Measurements from ENCODE around the gene CMTM1.

The CMTM1 gene

DNA sequence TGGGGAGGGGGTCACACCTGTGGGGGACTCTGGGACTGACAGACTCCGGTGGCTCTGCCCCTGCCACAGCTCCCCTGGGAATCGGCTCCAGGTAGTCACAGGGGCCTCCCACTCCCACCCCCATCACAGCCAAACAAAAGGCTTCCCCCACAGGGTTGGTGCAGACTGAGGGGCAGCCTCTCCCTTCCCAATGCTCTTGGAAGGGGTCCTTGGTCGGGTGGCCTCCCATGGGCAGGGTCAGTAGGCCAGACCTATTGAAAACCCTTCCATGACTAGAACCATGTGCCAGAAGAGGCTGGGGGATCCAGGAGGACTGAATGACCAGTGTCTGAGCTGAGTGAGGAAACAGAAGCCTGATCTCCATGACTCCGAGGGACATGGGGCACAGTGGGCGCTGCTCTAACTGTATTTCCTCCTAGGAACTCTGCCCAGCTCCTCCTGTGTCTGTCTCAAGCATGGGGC, 45.0 kb upstream of the CMTM1 start:
- Histone ChIP-seq H3K36me3 (ENCODE audit: low read length) (no peaks in the 10 kb centered on the region), H3K79me2 (ENCODE audit: insufficient read depth, low read length) (no peaks in the 10 kb centered on the region), H3K27ac (ENCODE audit: low read depth, low read length) (no peak overlapping the region), H2AFZ (ENCODE audit: low read depth, low read length, severe bottlenecking) (no peak overlapping the region), H3K9me3 (ENCODE audit: insufficient read depth, low read length) (no peaks in the 10 kb centered on the region), H3K27me3 (ENCODE audit: low read length) (no peaks in the 10 kb centered on the region), H4K20me1 (ENCODE audit: low read depth, low read length) (no peaks in the 10 kb centered on the region), H3K9ac (ENCODE audit: low read length) (no peak overlapping the region), H3K4me2 (ENCODE audit: low read depth, low read length, poor library complexity, severe bottlenecking) (no peak overlapping the region), H3K9me2 (replicated peaks; ENCODE audit: insufficient read depth, low read length) (no peaks in the 10 kb centered on the region), H3K4me3 (ENCODE audit: insufficient read depth, low read length, poor library complexity, severe bottlenecking) (no peak overlapping the region), H3F3A (ENCODE audit: insufficient read depth) (peaks cover 32% of the 10 kb centered on the region)
- TF ChIP-seq, protein P1, sequence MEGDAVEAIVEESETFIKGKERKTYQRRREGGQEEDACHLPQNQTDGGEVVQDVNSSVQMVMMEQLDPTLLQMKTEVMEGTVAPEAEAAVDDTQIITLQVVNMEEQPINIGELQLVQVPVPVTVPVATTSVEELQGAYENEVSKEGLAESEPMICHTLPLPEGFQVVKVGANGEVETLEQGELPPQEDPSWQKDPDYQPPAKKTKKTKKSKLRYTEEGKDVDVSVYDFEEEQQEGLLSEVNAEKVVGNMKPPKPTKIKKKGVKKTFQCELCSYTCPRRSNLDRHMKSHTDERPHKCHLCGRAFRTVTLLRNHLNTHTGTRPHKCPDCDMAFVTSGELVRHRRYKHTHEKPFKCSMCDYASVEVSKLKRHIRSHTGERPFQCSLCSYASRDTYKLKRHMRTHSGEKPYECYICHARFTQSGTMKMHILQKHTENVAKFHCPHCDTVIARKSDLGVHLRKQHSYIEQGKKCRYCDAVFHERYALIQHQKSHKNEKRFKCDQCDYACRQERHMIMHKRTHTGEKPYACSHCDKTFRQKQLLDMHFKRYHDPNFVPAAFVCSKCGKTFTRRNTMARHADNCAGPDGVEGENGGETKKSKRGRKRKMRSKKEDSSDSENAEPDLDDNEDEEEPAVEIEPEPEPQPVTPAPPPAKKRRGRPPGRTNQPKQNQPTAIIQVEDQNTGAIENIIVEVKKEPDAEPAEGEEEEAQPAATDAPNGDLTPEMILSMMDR (IDR thresholded peaks at IDR 0.05; ENCODE audit: insufficient read depth, low read length, poor library complexity, severe bottlenecking) = no peak
- TF ChIP-seq EZH2phosphoT487 (conservative IDR thresholded peaks at IDR 0.05; ENCODE audit: low read length) = no peak

DNA sequence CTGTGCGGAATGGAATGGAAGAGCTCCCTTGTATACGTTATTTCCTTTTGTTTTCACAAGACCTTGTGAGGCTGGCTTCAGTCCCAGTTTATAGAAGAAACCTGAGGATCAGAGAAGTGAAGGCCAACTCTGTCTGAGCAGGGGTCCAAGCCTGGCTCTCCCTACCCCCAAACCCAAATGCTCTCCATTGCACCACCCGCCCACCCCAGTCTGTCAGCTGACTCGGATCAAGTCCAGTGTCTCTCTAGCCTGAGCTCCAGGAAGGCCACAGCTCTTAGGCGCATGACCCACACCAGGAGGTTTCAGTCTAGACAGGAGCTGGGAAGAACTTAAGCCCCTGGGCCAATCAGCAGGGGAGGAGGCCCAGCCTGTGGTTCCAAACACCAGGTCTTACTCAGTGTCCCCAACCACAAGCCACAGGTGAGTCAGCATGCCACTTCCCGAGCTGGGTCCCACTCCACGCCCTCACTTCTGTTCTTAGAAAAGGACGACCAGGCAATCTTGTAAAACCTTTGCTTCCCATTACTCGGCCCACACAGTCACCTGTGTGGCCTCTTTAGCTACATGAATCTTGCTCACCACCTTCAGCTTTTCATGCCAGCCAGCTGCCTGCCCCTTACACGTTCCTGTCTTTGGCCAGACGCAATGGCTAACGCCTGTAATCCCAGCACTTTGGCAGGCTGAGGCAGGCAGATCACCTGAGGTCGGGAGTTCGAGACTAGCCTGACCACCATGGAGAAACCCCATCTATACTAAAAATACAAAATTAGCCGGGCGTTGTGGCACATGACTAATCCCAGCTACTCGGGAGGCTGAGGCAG, 44.1 kb upstream of the CMTM1 start:
- Histone ChIP-seq H3F3A (ENCODE audit: insufficient read depth) (peaks cover 25% of the 10 kb centered on the region), H3K9me2 (replicated peaks; ENCODE audit: insufficient read depth, low read length) (no peaks in the 10 kb centered on the region), H3K36me3 (ENCODE audit: low read length) (no peaks in the 10 kb centered on the region), H4K20me1 (ENCODE audit: low read depth, low read length) (no peaks in the 10 kb centered on the region), H3K79me2 (ENCODE audit: insufficient read depth, low read length) (no peaks in the 10 kb centered on the region), H2AFZ (ENCODE audit: low read depth, low read length, severe bottlenecking) (no peak overlapping the region), H3K9ac (ENCODE audit: low read length) (no peak overlapping the region), H3K27me3 (ENCODE audit: low read length) (no peaks in the 10 kb centered on the region), H3K9me3 (ENCODE audit: insufficient read depth, low read length) (no peaks in the 10 kb centered on the region), H3K4me3 (ENCODE audit: insufficient read depth, low read length, poor library complexity, severe bottlenecking) (no peak overlapping the region), H3K4me2 (ENCODE audit: low read depth, low read length, poor library complexity, severe bottlenecking) (no peak overlapping the region), H3K27ac (ENCODE audit: low read depth, low read length) (no peak overlapping the region)
- TF ChIP-seq, protein P1 (IDR thresholded peaks at IDR 0.05; ENCODE audit: insufficient read depth, low read length, poor library complexity, severe bottlenecking) = no peak
- TF ChIP-seq EZH2phosphoT487 (conservative IDR thresholded peaks at IDR 0.05; ENCODE audit: low read length) = no peak

DNA sequence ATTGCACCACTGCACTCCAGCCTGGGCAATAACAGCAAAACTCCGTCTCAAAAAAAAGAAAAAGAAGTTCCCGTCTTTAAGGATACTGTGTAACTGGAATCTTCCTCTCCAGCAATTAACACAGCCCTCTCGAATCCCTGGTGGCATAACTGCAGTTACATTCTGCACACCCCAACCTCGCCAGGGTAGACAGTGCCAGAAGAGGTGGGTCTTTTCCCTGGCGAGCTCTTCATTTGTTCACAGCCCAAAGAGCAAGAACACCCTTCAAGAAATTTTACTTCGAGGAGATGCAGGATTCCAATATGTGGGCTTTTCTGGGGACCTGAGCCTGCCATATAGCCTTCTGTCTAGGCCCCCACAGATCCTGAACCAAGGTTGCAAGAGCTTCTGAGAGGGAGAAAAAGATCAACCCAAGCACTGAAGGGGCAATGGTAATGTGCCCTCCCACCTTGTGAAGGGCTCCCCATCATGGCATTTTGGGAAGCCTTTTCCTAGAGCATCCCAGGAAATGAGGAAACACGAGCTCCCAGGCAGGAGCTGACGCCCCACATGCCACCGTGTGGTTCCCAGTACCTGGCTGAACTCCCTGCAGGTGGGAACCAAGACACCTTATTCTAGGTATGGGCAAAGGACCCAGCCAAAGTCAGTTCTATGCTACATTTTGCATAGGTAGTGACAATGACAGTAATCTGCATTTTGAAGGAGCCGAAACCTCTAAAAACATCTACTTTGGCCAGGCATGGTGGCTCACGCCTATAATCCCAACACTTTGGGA, 43.2 kb upstream of the CMTM1 start:
- Histone ChIP-seq H3K27me3 (ENCODE audit: low read length) (no peaks in the 10 kb centered on the region), H3K9me2 (replicated peaks; ENCODE audit: insufficient read depth, low read length) (no peaks in the 10 kb centered on the region), H3F3A (ENCODE audit: insufficient read depth) (peaks cover 17% of the 10 kb centered on the region), H3K4me2 (ENCODE audit: low read depth, low read length, poor library complexity, severe bottlenecking) (peak overlapping the region; percentile 66), H3K27ac (ENCODE audit: low read depth, low read length) (peak overlapping the region; percentile 90), H4K20me1 (ENCODE audit: low read depth, low read length) (no peaks in the 10 kb centered on the region), H3K9ac (ENCODE audit: low read length) (peak overlapping the region; percentile 30), H2AFZ (ENCODE audit: low read depth, low read length, severe bottlenecking) (no peak overlapping the region), H3K79me2 (ENCODE audit: insufficient read depth, low read length) (no peaks in the 10 kb centered on the region), H3K36me3 (ENCODE audit: low read length) (no peaks in the 10 kb centered on the region), H3K4me3 (ENCODE audit: insufficient read depth, low read length, poor library complexity, severe bottlenecking) (no peak overlapping the region), H3K9me3 (ENCODE audit: insufficient read depth, low read length) (no peaks in the 10 kb centered on the region)
- TF ChIP-seq, protein P1 (IDR thresholded peaks at IDR 0.05; ENCODE audit: insufficient read depth, low read length, poor library complexity, severe bottlenecking) = no peak
- TF ChIP-seq EZH2phosphoT487 (conservative IDR thresholded peaks at IDR 0.05; ENCODE audit: low read length) = no peak

Data from SU-DHL-6 (cell line).